ENCODE results near the gene SEL1L3.

DNA sequence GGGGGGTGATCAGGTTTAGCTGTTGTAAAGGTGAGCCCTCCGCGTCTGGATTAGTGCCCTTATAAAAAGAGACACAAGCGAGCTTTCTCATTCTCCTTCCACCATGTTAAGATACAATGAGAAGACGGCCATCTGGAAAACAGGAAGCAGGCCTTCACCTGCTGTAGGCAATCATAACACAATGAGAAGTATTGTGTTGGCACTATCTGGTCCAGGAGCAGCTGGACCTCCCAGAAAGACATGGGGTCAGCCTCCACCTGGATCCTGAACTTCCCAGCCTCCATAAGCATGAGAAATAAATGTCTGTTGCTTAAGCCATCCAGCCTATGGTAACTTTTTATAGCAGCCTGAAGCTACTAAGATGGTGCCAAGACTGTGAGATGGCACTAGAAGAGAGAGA, 42.6 kb upstream of the SEL1L3 start:
- TF ChIP-seq, protein P1, sequence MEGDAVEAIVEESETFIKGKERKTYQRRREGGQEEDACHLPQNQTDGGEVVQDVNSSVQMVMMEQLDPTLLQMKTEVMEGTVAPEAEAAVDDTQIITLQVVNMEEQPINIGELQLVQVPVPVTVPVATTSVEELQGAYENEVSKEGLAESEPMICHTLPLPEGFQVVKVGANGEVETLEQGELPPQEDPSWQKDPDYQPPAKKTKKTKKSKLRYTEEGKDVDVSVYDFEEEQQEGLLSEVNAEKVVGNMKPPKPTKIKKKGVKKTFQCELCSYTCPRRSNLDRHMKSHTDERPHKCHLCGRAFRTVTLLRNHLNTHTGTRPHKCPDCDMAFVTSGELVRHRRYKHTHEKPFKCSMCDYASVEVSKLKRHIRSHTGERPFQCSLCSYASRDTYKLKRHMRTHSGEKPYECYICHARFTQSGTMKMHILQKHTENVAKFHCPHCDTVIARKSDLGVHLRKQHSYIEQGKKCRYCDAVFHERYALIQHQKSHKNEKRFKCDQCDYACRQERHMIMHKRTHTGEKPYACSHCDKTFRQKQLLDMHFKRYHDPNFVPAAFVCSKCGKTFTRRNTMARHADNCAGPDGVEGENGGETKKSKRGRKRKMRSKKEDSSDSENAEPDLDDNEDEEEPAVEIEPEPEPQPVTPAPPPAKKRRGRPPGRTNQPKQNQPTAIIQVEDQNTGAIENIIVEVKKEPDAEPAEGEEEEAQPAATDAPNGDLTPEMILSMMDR (IDR thresholded peaks at IDR 0.05), result no peak
- TF ChIP-seq POLR2A (IDR thresholded peaks at IDR 0.05), result no peak
- TF ChIP-seq EP300 (IDR thresholded peaks at IDR 0.05), result no peak
- TF ChIP-seq POLR2AphosphoS5 (IDR thresholded peaks at IDR 0.05), result no peak

All from gastroesophageal sphincter (tissue), 3 donors.